ENCODE results near the gene BAX. TPM values are rescaled to one million over a fixed set of nuclear protein-coding genes. Genes with fewer than 3 reads are reported as not detected.

BAX gene
- total RNA-seq (2012; rRNA removed) (23.3 and 26.1 TPM in 2 replicates), polyA plus RNA-seq (2012; rRNA removed) (169 and 181 TPM in 2 replicates), Bru-seq, nascent RNA (percentile 87 among the genes with signal in this experiment), BruChase-seq, experiment 1, labeled RNA remaining after a 6-hour chase (percentile 95 among the genes with signal in this experiment), BruChase-seq, experiment 2, labeled RNA remaining after a 2-hour chase (percentile 88 among the genes with signal in this experiment)
- polyA plus RNA-seq (2012; cell fraction: cytosol; rRNA removed) = 205 and 279 TPM in 2 replicates
- polyA plus RNA-seq (2012; cell fraction: nucleus; rRNA removed; ENCODE audit: low replicate concordance) = 285 and 331 TPM in 2 replicates
- long read RNA-seq, transcript BAX-202 (6 exons, 793 nt) = major isoform, 14 of 22 reads
- long read RNA-seq, partial matches to known transcripts = 3 of 22 reads
- long read RNA-seq, other reads (novel, unspliced or antisense) = 3 of 22 reads

DNA sequence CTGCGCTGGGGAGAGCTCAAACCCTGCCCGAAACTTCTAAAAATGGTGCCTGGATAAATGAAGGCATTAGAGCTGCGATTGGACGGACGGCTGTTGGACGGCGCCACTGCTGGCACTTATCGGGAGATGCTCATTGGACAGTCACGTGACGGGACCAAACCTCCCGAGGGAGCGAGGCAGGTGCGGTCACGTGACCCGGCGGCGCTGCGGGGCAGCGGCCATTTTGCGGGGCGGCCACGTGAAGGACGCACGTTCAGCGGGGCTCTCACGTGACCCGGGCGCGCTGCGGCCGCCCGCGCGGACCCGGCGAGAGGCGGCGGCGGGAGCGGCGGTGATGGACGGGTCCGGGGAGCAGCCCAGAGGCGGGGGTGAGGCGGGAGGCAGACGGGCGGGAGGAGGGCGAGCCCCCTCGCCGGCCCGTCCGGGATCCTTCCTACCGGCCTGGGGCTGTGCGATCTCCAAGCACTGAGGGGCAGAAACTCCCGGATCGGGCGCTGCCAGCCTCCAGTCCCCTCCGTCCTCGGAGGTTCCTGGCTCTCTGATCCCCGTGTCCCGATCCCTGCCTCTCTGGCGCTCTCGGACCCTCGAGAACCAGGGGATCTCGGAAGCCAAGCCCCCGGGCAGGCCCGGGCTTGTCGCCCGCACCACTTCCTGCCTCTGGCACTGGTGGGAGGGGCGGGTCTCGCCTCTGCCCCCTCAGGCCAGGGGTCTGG lies at the start of gene BAX:
BAX (plus strand) TSS at position 281 of the 713 bp plus-strand sequence; CDS start at position 335, 54 bp downstream.
- H3K9me1 ChIP-seq (ENCODE audit: insufficient read depth, low read length) = peaks cover 15% of the 10 kb centered on the region
- dilution Hi-C loops (cut with HindIII; ENCODE audit: low sequenced_read_pairs, unreplicated experiment) (no loop called here), in situ Hi-C loops (cut with MboI; ENCODE audit: low sequenced_read_pairs) (no loop called here), intact Hi-C loops (cut with micrococcal nuclease) (loop anchor here (2.0 kb wide), 1 partner anchor 54 kb away; the partner anchor contains the start of gene NUCB1)
- peak within 1 kb of the TSS; percentile 98 for H4K91ac ChIP-seq (ENCODE audit: insufficient read depth, low read depth, low read length)
- ChIA-PET POLR2A (ENCODE audit: unreplicated experiment) (interaction anchor here (0.7 to 1.3 kb wide), 2 partner anchors 9 to 11 kb away, joined by 4 to 6 read pairs; no protein-coding TSS in a partner anchor), CTCF (no interaction called here)
- H3K14ac ChIP-seq (replicated peaks; ENCODE audit: low read depth, low read length) = peak within 1 kb of the TSS; percentile 100
- H3K27me3 ChIP-seq (ENCODE audit: control insufficient read depth, insufficient read depth, low read length) = no peaks in the 10 kb centered on the region
- TF ChIP-seq BHLHE40 (IDR thresholded peaks at IDR 0.05; ENCODE audit: low read depth, low read length) (peak; percentile 99), CHD1 (IDR thresholded peaks at IDR 0.05; ENCODE audit: low read depth, low read length) (peak; percentile 75; the same call in 1 of the 2 replicates), MAZ (IDR thresholded peaks at IDR 0.05; ENCODE audit: borderline replicate concordance, low read depth, low read length) (peak; percentile 53; the same call in 1 of the 2 replicates), SMC3 (IDR thresholded peaks at IDR 0.05; ENCODE audit: low read depth, low read length) (no peak), RCOR1 (IDR thresholded peaks at IDR 0.05; ENCODE audit: insufficient replicate concordance, low read length) (no peak), MXI1 (IDR thresholded peaks at IDR 0.05; ENCODE audit: borderline replicate concordance, low read depth, low read length) (peak; percentile 74; the same call in 1 of the 2 replicates), ELK1 (IDR thresholded peaks at IDR 0.05; ENCODE audit: borderline replicate concordance, low read depth, low read length) (no peak), CEBPB (IDR thresholded peaks at IDR 0.05; ENCODE audit: low read depth, low read length) (no peak), FOS (IDR thresholded peaks at IDR 0.05; ENCODE audit: low read depth, low read length) (peak; percentile 99), USF2 (IDR thresholded peaks at IDR 0.05; ENCODE audit: low read depth, low read length) (peak; percentile 100), POLR2A (IDR thresholded peaks at IDR 0.05; ENCODE audit: low read depth, low read length) (peak; percentile 73; the same call in 1 of the 2 replicates), NFE2L2 (IDR thresholded peaks at IDR 0.05; ENCODE audit: low read depth, low read length) (no peak)
- H4K20me1 ChIP-seq (ENCODE audit: insufficient read depth, low read length) = 0 out of 2 replicates have a peak, but pooled peaks cover 2% of the 10 kb centered on the region
- peak within 1 kb of the TSS; percentile 98 for H3K4me2 ChIP-seq (ENCODE audit: low read depth, low read length)
- peak within 1 kb of the TSS; percentile 99 for H3K56ac ChIP-seq (ENCODE audit: extremely low read depth, insufficient read depth, low read length)
- peak within 1 kb of the TSS; percentile 97 for H3K27ac ChIP-seq (ENCODE audit: insufficient read depth, low read length)
- peak within 1 kb of the TSS; percentile 98 to 99 for H4K8ac ChIP-seq (ENCODE audit: low read depth in 2 of 2, low read length in 2 of 2)
- peak within 1 kb of the TSS; percentile 99 for H3K9ac ChIP-seq (ENCODE audit: low read depth, low read length)
- DNase-seq = peak; percentile 93
- peak within 1 kb of the TSS; percentile 99 for H2BK120ac ChIP-seq (ENCODE audit: low read depth, low read length)
- ATAC-seq (ENCODE audit: low read depth) = peak; percentile 93
- peak within 1 kb of the TSS; percentile 97 for H2BK5ac ChIP-seq (ENCODE audit: low read depth, low read length, poor library complexity, severe bottlenecking)
- H3K79me1 ChIP-seq (ENCODE audit: low read depth in 1 of 2, low read length in 2 of 2) = peaks cover 19 to 42% of the 10 kb centered on the region in 2 experiments
- H3K23ac ChIP-seq (ENCODE audit: low read depth, low read length) = peak within 1 kb of the TSS; percentile 99
- 2% methylated on average over 36 of the region's 71 CpGs; no CpG with 5 or more reads in 1 of the 2 experiments for WGBS, 2 experiments (ENCODE audit: extremely low coverage in 2 of 2, insufficient read length in 1 of 2)
- peak within 1 kb of the TSS; percentile 85; the same call in 1 of the 2 replicates for H2BK20ac ChIP-seq (ENCODE audit: low read depth, low read length)
- peak within 1 kb of the TSS; percentile 93 for H3K4me3 ChIP-seq (ENCODE audit: insufficient read depth, low read depth, low read length)
- peak within 1 kb of the TSS; percentile 54; the same call in 2 of the 3 replicates for H2BK15ac ChIP-seq (ENCODE audit: low read depth, low read length)
- H4K5ac ChIP-seq (ENCODE audit: low read depth, low read length) = peak within 1 kb of the TSS; percentile 90
- peaks cover 8% of the 10 kb centered on the region for H3K4me1 ChIP-seq (ENCODE audit: control insufficient read depth, insufficient read depth, low read length)
- peaks cover 11% of the 10 kb centered on the region for H3K36me3 ChIP-seq (ENCODE audit: control insufficient read depth, insufficient read depth, low read length)
- peak within 1 kb of the TSS; percentile 100 for H3K4ac ChIP-seq (ENCODE audit: low read depth, low read length)
- no peaks in the 10 kb centered on the region for H3K9me3 ChIP-seq (ENCODE audit: control insufficient read depth, insufficient read depth, low read length)
- H3K18ac ChIP-seq (ENCODE audit: low read depth, low read length) = peak within 1 kb of the TSS; percentile 86
- BruUV-seq (replicated peaks) = no TSS peak
- H2AK5ac ChIP-seq (ENCODE audit: low read depth, low read length) = peak within 1 kb of the TSS; percentile 98
- peak within 1 kb of the TSS; percentile 100 for H2AK9ac ChIP-seq (replicated peaks; ENCODE audit: low read depth, low read length, poor library complexity)
- H2AFZ ChIP-seq (replicated peaks; ENCODE audit: low read length, poor library complexity) = peak within 1 kb of the TSS; percentile 90

Data from IMR-90 (cell line).